ENCODE results near the gene CAMKMT. TPM values are rescaled to one million over a fixed set of nuclear protein-coding genes. Genes with fewer than 3 reads are reported as not detected.

The CAMKMT gene
- total RNA-seq, 1 experiment from 2014 or later: 2.7 TPM

GRCh38 chr2:44354761-44355160, 7.0 kb upstream of the CAMKMT start:
- ChIA-PET CTCF (no interaction called here), POLR2A (ENCODE audit: unreplicated experiment) (no interaction called here)
- no peak for DNase-seq

GRCh38 chr2:44358503-44358902, 3.2 kb upstream of the CAMKMT start:
- no peak overlapping the region for H3K9ac ChIP-seq (ENCODE audit: low read length)
- no peaks in the 10 kb centered on the region for H3K36me3 ChIP-seq (ENCODE audit: low read depth, low read length)
- no peaks in the 10 kb centered on the region for H3F3A ChIP-seq (ENCODE audit: low read length, unreplicated experiment)
- H2AFZ ChIP-seq (ENCODE audit: low read length): no peak overlapping the region
- no peak for TF ChIP-seq CTCF (conservative IDR thresholded peaks at IDR 0.05; ENCODE audit: low read depth, low read length)
- TF ChIP-seq EZH2phosphoT487 (IDR thresholded peaks at IDR 0.05; ENCODE audit: borderline replicate concordance, low read length): no peak
- no peak for TF ChIP-seq EZH2 (IDR thresholded peaks at IDR 0.05; ENCODE audit: low read length, unreplicated experiment)
- peak; percentile 95 for DNase-seq
- ChIA-PET CTCF (interaction anchor here (0.9 kb wide), 1 partner anchor 34 kb away, joined by 5 read pairs; no protein-coding TSS in a partner anchor), POLR2A (ENCODE audit: unreplicated experiment) (interaction anchor here (0.5 to 0.7 kb wide), 2 partner anchors 15 to 417 kb away, joined by 3 read pairs; no protein-coding TSS in a partner anchor)
- H3K27ac ChIP-seq (ENCODE audit: low read length): peak overlapping the region; percentile 13
- H4K20me1 ChIP-seq (ENCODE audit: low read length): peaks cover 9% of the 10 kb centered on the region; the same call in 1 of the 2 replicates
- H3K27me3 ChIP-seq (ENCODE audit: low read length): no peaks in the 10 kb centered on the region
- peak overlapping the region; percentile 93 for H3K4me2 ChIP-seq (ENCODE audit: low read length)
- peaks cover 26% of the 10 kb centered on the region for H3K4me1 ChIP-seq (ENCODE audit: insufficient read depth, low read length)
- no peak overlapping the region for H3K4me3 ChIP-seq (ENCODE audit: low read length)
- no peaks in the 10 kb centered on the region for H3K9me3 ChIP-seq (ENCODE audit: low read length)
- no peaks in the 10 kb centered on the region for H3K9me2 ChIP-seq (replicated peaks; ENCODE audit: low read length)
- H3K79me2 ChIP-seq (ENCODE audit: low read length): peaks cover 57% of the 10 kb centered on the region
- peak; percentile 29 for ATAC-seq
- intact Hi-C loops (cut with micrococcal nuclease): no loop called here
- BruUV-seq (replicated peaks): no TSS peak

More at GRCh38 chr2:44354761-44355160, 7.0 kb upstream of the CAMKMT start:
- no peaks in the 10 kb centered on the region for H3K27me3 ChIP-seq (ENCODE audit: low read length)
- TF ChIP-seq EZH2phosphoT487 (IDR thresholded peaks at IDR 0.05; ENCODE audit: borderline replicate concordance, low read length) (no peak), EZH2 (IDR thresholded peaks at IDR 0.05; ENCODE audit: low read length, unreplicated experiment) (no peak), CTCF (conservative IDR thresholded peaks at IDR 0.05; ENCODE audit: low read depth, low read length) (no peak)
- H3K4me3 ChIP-seq (ENCODE audit: low read length): no peak overlapping the region
- no peak overlapping the region for H3K9ac ChIP-seq (ENCODE audit: low read length)
- no peak overlapping the region for H2AFZ ChIP-seq (ENCODE audit: low read length)
- no TSS peak for BruUV-seq (replicated peaks)
- H4K20me1 ChIP-seq (ENCODE audit: low read length): peaks cover 9% of the 10 kb centered on the region; the same call in 1 of the 2 replicates
- ATAC-seq: no peak
- H3K9me2 ChIP-seq (replicated peaks; ENCODE audit: low read length): no peaks in the 10 kb centered on the region
- no peaks in the 10 kb centered on the region for H3F3A ChIP-seq (ENCODE audit: low read length, unreplicated experiment)
- H3K4me1 ChIP-seq (ENCODE audit: insufficient read depth, low read length): peaks cover 19% of the 10 kb centered on the region
- H3K27ac ChIP-seq (ENCODE audit: low read length): no peak overlapping the region
- H3K9me3 ChIP-seq (ENCODE audit: low read length): no peaks in the 10 kb centered on the region
- peaks cover 31% of the 10 kb centered on the region for H3K79me2 ChIP-seq (ENCODE audit: low read length)
- H3K36me3 ChIP-seq (ENCODE audit: low read depth, low read length): no peaks in the 10 kb centered on the region
- H3K4me2 ChIP-seq (ENCODE audit: low read length): no peak overlapping the region
- intact Hi-C loops (cut with micrococcal nuclease): no loop called here

- Histone ChIP-seq H3K4me1 (ENCODE audit: insufficient read depth, low read length) (peaks cover 26% of the 10 kb centered on the region), H3K27ac (ENCODE audit: low read length) (peak overlapping the region; percentile 88), H3K4me3 (ENCODE audit: low read length) (peak overlapping the region; percentile 94), H3K27me3 (ENCODE audit: low read length) (no peaks in the 10 kb centered on the region), H3K4me2 (ENCODE audit: low read length) (peak overlapping the region; percentile 93), H2AFZ (ENCODE audit: low read length) (peak overlapping the region; percentile 92), H3K36me3 (ENCODE audit: low read depth, low read length) (no peaks in the 10 kb centered on the region), H4K20me1 (ENCODE audit: low read length) (peaks cover 9% of the 10 kb centered on the region; the same call in 1 of the 2 replicates), H3K9me3 (ENCODE audit: low read length) (no peaks in the 10 kb centered on the region), H3F3A (ENCODE audit: low read length, unreplicated experiment) (no peaks in the 10 kb centered on the region), H3K9ac (ENCODE audit: low read length) (peak overlapping the region; percentile 95), H3K9me2 (replicated peaks; ENCODE audit: low read length) (no peaks in the 10 kb centered on the region), H3K79me2 (ENCODE audit: low read length) (peaks cover 69% of the 10 kb centered on the region)
- BruUV-seq (replicated peaks): TSS peak; percentile 55
- peak; percentile 18 for DNase-seq
- ChIA-PET CTCF (no interaction called here), POLR2A (ENCODE audit: unreplicated experiment) (no interaction called here)
- intact Hi-C loops (cut with micrococcal nuclease): loop anchor here (5.0 kb wide), 1 partner anchor 189 kb away; no protein-coding TSS in a partner anchor
- TF ChIP-seq EZH2phosphoT487 (IDR thresholded peaks at IDR 0.05; ENCODE audit: borderline replicate concordance, low read length): no peak
- TF ChIP-seq EZH2 (IDR thresholded peaks at IDR 0.05; ENCODE audit: low read length, unreplicated experiment): no peak
- TF ChIP-seq CTCF (conservative IDR thresholded peaks at IDR 0.05; ENCODE audit: low read depth, low read length): no peak
- peak; percentile 5 for ATAC-seq
These were observed 908 bp upstream of the CAMKMT start for GRCh38 chr2:44360749-44361329.

All from PC-3 (cell line).